Measurements from ENCODE around the gene ELANE.

GRCh38 chr19:843180-843835 is 8.8 kb upstream of the ELANE start:
- TF ChIP-seq EZH2 (IDR thresholded peaks at IDR 0.05; ENCODE audit: borderline replicate concordance, low read length): no peak
- TF ChIP-seq, protein P1, sequence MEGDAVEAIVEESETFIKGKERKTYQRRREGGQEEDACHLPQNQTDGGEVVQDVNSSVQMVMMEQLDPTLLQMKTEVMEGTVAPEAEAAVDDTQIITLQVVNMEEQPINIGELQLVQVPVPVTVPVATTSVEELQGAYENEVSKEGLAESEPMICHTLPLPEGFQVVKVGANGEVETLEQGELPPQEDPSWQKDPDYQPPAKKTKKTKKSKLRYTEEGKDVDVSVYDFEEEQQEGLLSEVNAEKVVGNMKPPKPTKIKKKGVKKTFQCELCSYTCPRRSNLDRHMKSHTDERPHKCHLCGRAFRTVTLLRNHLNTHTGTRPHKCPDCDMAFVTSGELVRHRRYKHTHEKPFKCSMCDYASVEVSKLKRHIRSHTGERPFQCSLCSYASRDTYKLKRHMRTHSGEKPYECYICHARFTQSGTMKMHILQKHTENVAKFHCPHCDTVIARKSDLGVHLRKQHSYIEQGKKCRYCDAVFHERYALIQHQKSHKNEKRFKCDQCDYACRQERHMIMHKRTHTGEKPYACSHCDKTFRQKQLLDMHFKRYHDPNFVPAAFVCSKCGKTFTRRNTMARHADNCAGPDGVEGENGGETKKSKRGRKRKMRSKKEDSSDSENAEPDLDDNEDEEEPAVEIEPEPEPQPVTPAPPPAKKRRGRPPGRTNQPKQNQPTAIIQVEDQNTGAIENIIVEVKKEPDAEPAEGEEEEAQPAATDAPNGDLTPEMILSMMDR (conservative IDR thresholded peaks at IDR 0.05 in 1 of 2, IDR thresholded peaks at IDR 0.05 in 1 of 2; ENCODE audit: extremely low read depth in 1 of 2, insufficient read depth in 1 of 2, low read depth in 1 of 2, low read length in 2 of 2): peak in 1 of 2 donors; percentile 7
